HEK293T (cell line): ENCODE data around the gene ADGRF1.

ENCODE experiments used
- ARNT ChIP-seq: fragments of 450-650 bp; IDR thresholded peaks from 2 replicates; pipeline ENCODE4 v1.6.1; 2017; ENCODE audit warnings: mild to moderate bottlenecking
- BHLHE40 ChIP-seq: fragments of 450-650 bp; IDR thresholded peaks from 2 replicates; pipeline ENCODE4 v1.6.1; 2016; ENCODE audit warnings: mild to moderate bottlenecking, moderate library complexity, borderline replicate concordance
- FOXA1 ChIP-seq: fragments of 450-650 bp; IDR thresholded peaks from 2 replicates; pipeline ENCODE4 v1.6.1; 2016; ENCODE audit warnings: mild to moderate bottlenecking
- FOXK2 ChIP-seq: fragments of 450-650 bp; IDR thresholded peaks from 2 replicates; pipeline ENCODE4 v1.6.1; 2016; ENCODE audit warnings: mild to moderate bottlenecking
- FOXM1 ChIP-seq: fragments of 450-650 bp; IDR thresholded peaks from 2 replicates; pipeline ENCODE4 v1.6.1; 2017; ENCODE audit warnings: mild to moderate bottlenecking, borderline replicate concordance
- HDGF ChIP-seq: fragments of 450-650 bp; IDR thresholded peaks from 2 replicates; pipeline ENCODE4 v1.6.1; 2017; ENCODE audit warnings: antibody characterized with exemption, borderline replicate concordance
- L3MBTL2 ChIP-seq: fragments of 450-650 bp; conservative IDR thresholded peaks from 2 replicates; pipeline ENCODE4 v1.6.1; 2016; ENCODE audit warnings: mild to moderate bottlenecking
- LEF1 ChIP-seq: fragments of 450-650 bp; IDR thresholded peaks from 2 replicates; pipeline ENCODE4 v1.6.1; 2017; ENCODE audit warnings: mild to moderate bottlenecking, borderline replicate concordance
- NFRKB ChIP-seq: fragments of 450-650 bp; IDR thresholded peaks from 2 replicates; pipeline ENCODE4 v1.6.1; 2016; ENCODE audit warnings: mild to moderate bottlenecking, moderate library complexity
- SP1 ChIP-seq: fragments of 450-650 bp; IDR thresholded peaks from 2 replicates; pipeline ENCODE4 v1.6.1; 2017
- TARDBP ChIP-seq: fragments of 450-650 bp; IDR thresholded peaks from 2 replicates; pipeline ENCODE4 v1.6.1; 2016
- ZNF384 ChIP-seq: fragments of 450-650 bp; IDR thresholded peaks from 2 replicates; pipeline ENCODE4 v1.6.1; 2016
- TF ChIP-seq, protein P1 (sequence below): fragments of 450-650 bp; IDR thresholded peaks from 2 replicates; pipeline ENCODE4 v1.6.1; 2016

DNA sequence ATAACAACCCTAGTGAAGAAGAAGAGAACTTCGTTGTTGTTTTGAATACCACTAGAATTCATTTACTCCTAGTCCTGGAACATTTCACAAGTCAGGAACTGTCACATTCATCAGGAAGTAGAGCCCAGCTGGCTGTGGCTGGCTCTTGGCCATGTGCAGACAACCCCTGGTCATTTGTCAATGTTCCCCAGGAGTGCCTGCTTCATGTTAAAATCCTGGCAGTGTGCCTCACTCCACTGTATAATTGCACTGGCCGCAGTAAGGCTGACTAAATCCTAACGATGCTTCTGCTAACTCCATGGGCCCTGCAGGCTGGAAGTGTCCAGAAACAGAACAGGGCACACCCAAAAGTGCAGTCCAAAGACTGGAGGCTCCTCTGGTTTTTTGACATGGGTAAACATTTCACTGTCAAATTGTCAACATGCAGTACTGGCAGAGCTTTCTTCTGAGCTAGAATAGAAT lies 41.5 kb upstream of the ADGRF1 start:
- TF ChIP-seq BHLHE40 (no peak), L3MBTL2 (no peak), ARNT (no peak), FOXM1 (no peak), FOXA1 (no peak), FOXK2 (no peak), TARDBP (no peak), ZNF384 (no peak), HDGF (no peak), SP1 (no peak), NFRKB (no peak), LEF1 (no peak)
- TF ChIP-seq, protein P1, sequence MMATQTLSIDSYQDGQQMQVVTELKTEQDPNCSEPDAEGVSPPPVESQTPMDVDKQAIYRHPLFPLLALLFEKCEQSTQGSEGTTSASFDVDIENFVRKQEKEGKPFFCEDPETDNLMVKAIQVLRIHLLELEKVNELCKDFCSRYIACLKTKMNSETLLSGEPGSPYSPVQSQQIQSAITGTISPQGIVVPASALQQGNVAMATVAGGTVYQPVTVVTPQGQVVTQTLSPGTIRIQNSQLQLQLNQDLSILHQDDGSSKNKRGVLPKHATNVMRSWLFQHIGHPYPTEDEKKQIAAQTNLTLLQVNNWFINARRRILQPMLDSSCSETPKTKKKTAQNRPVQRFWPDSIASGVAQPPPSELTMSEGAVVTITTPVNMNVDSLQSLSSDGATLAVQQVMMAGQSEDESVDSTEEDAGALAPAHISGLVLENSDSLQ, result peak; percentile 81
